Stomach (tissue), 9 donors: ENCODE measurements around the gene CYB5A. TPM values are rescaled to one million over a fixed set of nuclear protein-coding genes. Genes with fewer than 3 reads are reported as not detected.
A peak's percentile ranks its signal among the peaks of the same experiment; 100 is the strongest.

Experiments
- DNase-seq, 2 donors: peaks; one replicate each; pipeline versions ENCODE4 v3.0.0 to v3.0.0-alpha.2; 2013 to 2019
- H3K27ac ChIP-seq, 5 donors: fragments of 200-600 bp in 4 of 5; sonication (generic) in 4 of 5; one replicate each; pipeline ENCODE4 v1.5.1; 2013 to 2019; ENCODE audit warnings: mild to moderate bottlenecking in 1 of 5, moderate library complexity in 1 of 5
- H3K27me3 ChIP-seq, 3 donors: fragments of 200-600 bp; sonication (generic); one replicate each; pipeline ENCODE4 v1.5.1; 2017 to 2019; ENCODE audit warnings: mixed run types in 1 of 3
- H3K36me3 ChIP-seq, 4 donors: fragments of 200-600 bp; sonication (generic); 1 replicate in 3 of 4; 2 replicates in 1 of 4; pipeline ENCODE4 v1.5.1; 2016 to 2019
- H3K4me1 ChIP-seq, 4 donors: fragments of 200-600 bp; sonication (generic); one replicate each; pipeline ENCODE4 v1.5.1; 2016 to 2019
- H3K4me3 ChIP-seq, 4 donors: fragments of 200-600 bp; sonication (generic) in 3 of 4; one replicate each; pipeline ENCODE4 v1.5.1; 2016 to 2019; ENCODE audit warnings: mild to moderate bottlenecking in 1 of 4
- H3K9me3 ChIP-seq, 4 donors: fragments of 200-600 bp; sonication (generic); one replicate each; pipeline ENCODE4 v1.5.1; 2016 to 2019
- EP300 ChIP-seq: sonication (generic); formaldehyde crosslinking; IDR thresholded peaks from one replicate; pipeline ENCODE4 v1.6.1; 2017; ENCODE audit warnings: antibody characterized with exemption
- POLR2A ChIP-seq, 4 donors: fragments of 450-650 bp; IDR thresholded peaks; one replicate each; pipeline ENCODE4 v1.6.1; 2016; ENCODE audit warnings: antibody characterized with exemption in 4 of 4, control low read depth in 2 of 4, mild to moderate bottlenecking in 1 of 4, moderate library complexity in 1 of 4
- POLR2AphosphoS5 ChIP-seq, 3 donors: sonication (generic); formaldehyde crosslinking; IDR thresholded peaks; one replicate each; pipeline ENCODE4 v1.6.1; 2016; ENCODE audit warnings: antibody characterized with exemption in 3 of 3
- WGBS, 5 donors: extraction: QIAGEN DNeasy Blood & Tissue Kit in 3 of 5; methylation state at CpG; one replicate each; pipeline versions ENCODE4 v1.1.5 to v1.1.7; 2013 to 2018; 5-methylcytosine and 5-hydroxymethylcytosine counted together
- intact Hi-C: fragments of 100-400 bp; cut with DNase I; formaldehyde crosslinking; loops from one replicate; pipeline ENCODE4 v1.15.1; 2023; ENCODE audit warnings: low total_unique reads
- polyA plus RNA-seq, 3 donors: library from polyadenylated mRNA; stranded (reverse); fragments of 200-250 nt; gene quantifications; one replicate each; pipeline ENCODE4 v1.2.3, GENCODE V29; 2013
- total RNA-seq, 5 donors: library from RNA; depleted of rRNA; stranded (reverse); fragments of >200 nt; gene quantifications; one replicate each; pipeline versions ENCODE4 v1.1.0 to v1.2.3, GENCODE V29; 2014 to 2016
- TF ChIP-seq, protein P1 (sequence below), 7 experiments: fragments of 450-650 bp in 4 of 7; fragments of 200-600 bp in 3 of 7; sonication (generic) in 3 of 7; IDR thresholded peaks; one replicate each; pipeline ENCODE4 v1.5.1; 2016 to 2019; ENCODE audit warnings: antibody characterized with exemption in 7 of 7, control low read depth in 2 of 7, mild to moderate bottlenecking in 1 of 7
- donor health status: healthy with polysubstance abuse.
- donor health status: Bipolar disorder and iron deficiency.
- donor health status: healthy.

CYB5A gene
- total and polyA plus RNA-seq, 8 donors, result 75.9 to 450 (median 114) TPM

DNA sequence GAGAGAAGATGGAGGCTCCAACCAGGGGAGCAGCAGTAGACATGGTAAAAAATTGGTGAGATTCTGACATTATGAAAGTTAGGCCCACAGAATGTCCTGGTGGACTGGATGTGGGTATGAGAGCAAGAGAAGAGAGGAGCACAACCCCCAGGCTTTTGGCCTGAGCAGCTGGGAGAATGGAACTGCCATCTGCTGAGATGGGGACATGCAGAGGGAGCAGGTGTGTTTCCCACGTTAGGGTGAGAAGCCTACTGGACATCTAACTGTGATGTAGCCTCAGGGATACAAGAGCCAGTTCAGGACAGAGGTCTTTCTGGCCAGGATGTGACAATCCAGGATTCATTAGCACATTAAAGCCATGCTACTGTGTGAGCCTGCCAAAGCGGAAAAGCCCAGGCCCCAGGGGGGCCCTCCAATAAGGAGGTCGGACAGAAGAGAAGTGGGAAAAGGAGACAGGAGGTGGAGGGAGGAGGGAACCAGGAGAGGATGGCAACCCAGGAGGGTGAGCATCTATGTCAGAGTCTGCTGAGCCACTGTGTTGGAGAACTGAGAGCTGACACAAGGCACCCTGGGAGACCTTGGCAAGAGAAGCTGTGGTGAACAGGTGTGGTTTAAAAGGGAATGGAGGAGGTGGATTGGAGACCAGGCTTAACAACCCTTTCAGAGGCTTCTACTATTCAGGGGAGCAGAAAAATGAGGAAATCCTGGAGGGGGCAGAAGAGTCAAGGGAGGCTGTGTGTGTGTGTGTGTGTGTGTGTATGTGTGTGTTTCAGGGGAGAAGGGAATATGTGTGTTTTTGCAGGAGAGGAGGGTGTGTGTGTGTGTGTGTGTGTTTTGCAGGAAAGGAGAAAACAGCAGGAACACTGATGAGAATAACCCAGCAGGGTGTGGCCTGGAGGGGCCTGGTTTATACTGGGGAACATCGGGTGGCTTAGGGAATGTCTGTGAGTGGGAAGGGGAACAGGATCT lies 10.5 kb downstream of the CYB5A start:
- Histone ChIP-seq H3K27ac (peak overlapping the region; percentile 63 to 92 (median 84)), H3K4me1 (peaks cover 63 to 89% (median 68%) of the 10 kb centered on the region in 4 donors), H3K4me3 (no peak overlapping the region), H3K9me3 (no peaks in the 10 kb centered on the region), H3K27me3 (no peaks in the 10 kb centered on the region), H3K36me3 (peaks cover 0 to 10% (median 0%) of the 10 kb centered on the region in 4 donors)
- DNase-seq, result peak in 1 of 2 donors; percentile 47
- TF ChIP-seq POLR2AphosphoS5 (IDR thresholded peaks at IDR 0.05), result no peak
- no peak for TF ChIP-seq POLR2A (IDR thresholded peaks at IDR 0.05)
- TF ChIP-seq EP300, result no peak
- TF ChIP-seq, protein P1, sequence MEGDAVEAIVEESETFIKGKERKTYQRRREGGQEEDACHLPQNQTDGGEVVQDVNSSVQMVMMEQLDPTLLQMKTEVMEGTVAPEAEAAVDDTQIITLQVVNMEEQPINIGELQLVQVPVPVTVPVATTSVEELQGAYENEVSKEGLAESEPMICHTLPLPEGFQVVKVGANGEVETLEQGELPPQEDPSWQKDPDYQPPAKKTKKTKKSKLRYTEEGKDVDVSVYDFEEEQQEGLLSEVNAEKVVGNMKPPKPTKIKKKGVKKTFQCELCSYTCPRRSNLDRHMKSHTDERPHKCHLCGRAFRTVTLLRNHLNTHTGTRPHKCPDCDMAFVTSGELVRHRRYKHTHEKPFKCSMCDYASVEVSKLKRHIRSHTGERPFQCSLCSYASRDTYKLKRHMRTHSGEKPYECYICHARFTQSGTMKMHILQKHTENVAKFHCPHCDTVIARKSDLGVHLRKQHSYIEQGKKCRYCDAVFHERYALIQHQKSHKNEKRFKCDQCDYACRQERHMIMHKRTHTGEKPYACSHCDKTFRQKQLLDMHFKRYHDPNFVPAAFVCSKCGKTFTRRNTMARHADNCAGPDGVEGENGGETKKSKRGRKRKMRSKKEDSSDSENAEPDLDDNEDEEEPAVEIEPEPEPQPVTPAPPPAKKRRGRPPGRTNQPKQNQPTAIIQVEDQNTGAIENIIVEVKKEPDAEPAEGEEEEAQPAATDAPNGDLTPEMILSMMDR (IDR thresholded peaks at IDR 0.05), result no peak
- 45 to 70% (median 60%) methylated on average over 4 of the region's 4 CpGs for WGBS, 5 donors
- intact Hi-C loops, result no loop called here

DNA sequence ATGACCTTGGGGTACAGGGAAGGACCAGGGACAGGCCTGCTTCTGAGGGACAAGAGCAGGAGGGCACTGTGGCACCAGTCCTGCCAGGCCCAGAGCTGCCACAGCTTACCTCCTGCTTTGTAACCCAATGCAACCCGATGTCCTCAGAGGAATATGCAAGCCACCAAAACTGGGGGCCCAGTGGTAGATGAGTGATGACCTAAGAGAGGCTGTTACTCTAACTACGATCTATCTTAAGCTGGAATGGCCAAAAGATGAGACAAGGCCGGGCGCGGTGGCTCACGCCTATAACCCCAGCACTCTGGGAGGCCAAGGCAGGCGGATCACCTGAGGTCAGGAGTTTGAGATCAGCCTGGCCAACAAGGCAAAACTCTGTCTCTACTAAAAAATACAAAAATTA lies 12.8 kb downstream of the CYB5A start:
- H3K9me3 ChIP-seq, result no peaks in the 10 kb centered on the region
- no peaks in the 10 kb centered on the region for H3K27me3 ChIP-seq
- no peak for DNase-seq
- H3K4me1 ChIP-seq, result peaks cover 47 to 74% (median 53%) of the 10 kb centered on the region in 4 donors
- peak overlapping the region in 2 of 5 donors; percentile 9 to 27 for H3K27ac ChIP-seq
- H3K36me3 ChIP-seq, result peaks cover 0 to 16% (median 8%) of the 10 kb centered on the region in 4 donors
- TF ChIP-seq, protein P1 (IDR thresholded peaks at IDR 0.05), result no peak
- no peak for TF ChIP-seq POLR2AphosphoS5 (IDR thresholded peaks at IDR 0.05)
- TF ChIP-seq POLR2A (IDR thresholded peaks at IDR 0.05), result no peak
- TF ChIP-seq EP300, result no peak
- intact Hi-C loops, result no loop called here
- 90 to 97% (median 94%) methylated on average over 7 of the region's 7 CpGs for WGBS, 5 donors
- no peak overlapping the region for H3K4me3 ChIP-seq

DNA sequence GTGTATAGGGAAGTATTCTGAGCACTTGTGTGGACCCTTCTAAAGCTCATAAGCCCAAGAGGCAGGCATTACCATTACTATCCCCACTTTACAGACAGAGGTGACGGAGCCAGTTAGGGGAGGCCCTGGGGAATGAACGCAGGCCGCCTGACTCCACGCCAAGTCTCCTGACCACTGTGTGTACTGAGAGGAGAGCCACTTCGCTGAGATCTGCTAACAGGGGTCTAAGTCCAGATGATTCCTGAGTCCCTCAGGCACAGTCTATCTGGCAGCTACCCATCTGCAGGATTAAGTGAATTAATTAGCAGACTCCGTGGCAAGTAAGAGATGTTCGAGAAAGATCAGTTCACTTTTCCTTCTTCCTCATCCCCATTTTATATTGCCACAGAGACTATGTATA lies 13.7 kb downstream of the CYB5A start:
- Histone ChIP-seq H3K36me3 (peaks cover 0 to 20% (median 9%) of the 10 kb centered on the region in 4 donors), H3K27me3 (no peaks in the 10 kb centered on the region), H3K4me3 (no peak overlapping the region), H3K9me3 (no peaks in the 10 kb centered on the region), H3K4me1 (peaks cover 47 to 74% (median 52%) of the 10 kb centered on the region in 4 donors), H3K27ac (no peak overlapping the region)
- 66 to 82% (median 71%) methylated on average over 7 of the region's 7 CpGs for WGBS, 5 donors
- intact Hi-C loops, result no loop called here
- TF ChIP-seq EP300 (no peak), POLR2A (IDR thresholded peaks at IDR 0.05) (no peak), POLR2AphosphoS5 (IDR thresholded peaks at IDR 0.05) (no peak)
- TF ChIP-seq, protein P1 (IDR thresholded peaks at IDR 0.05), result no peak
- no peak for DNase-seq

DNA sequence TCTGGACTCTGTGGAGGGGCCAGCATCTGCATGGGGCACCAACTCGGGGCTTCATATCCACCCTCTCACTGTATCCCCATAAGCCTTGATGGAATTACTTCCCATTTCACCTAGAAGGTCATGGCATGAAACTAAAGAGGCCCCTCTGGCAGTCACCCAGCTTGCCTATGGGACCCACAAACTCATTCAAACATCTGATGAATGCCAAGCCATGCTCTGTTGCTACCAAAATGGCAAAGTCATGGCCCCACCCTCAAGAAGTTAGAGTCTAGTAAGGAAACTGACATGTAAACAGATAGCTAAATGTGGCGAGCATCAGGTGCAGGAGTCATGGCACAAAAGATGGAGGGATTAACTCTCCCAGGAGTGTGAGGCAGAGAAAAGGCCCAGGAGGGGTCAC lies 14.5 kb downstream of the CYB5A start:
- Histone ChIP-seq H3K27ac (no peak overlapping the region), H3K4me1 (peaks cover 39 to 71% (median 47%) of the 10 kb centered on the region in 4 donors)
- 84 to 95% (median 92%) methylated on average over 2 of the region's 2 CpGs for WGBS, 5 donors

More for the DNA sequence above, 14.5 kb downstream of the CYB5A start:
- TF ChIP-seq, protein P1 (IDR thresholded peaks at IDR 0.05), result no peak
- TF ChIP-seq POLR2A (IDR thresholded peaks at IDR 0.05) (no peak), EP300 (no peak), POLR2AphosphoS5 (IDR thresholded peaks at IDR 0.05) (no peak)
- Histone ChIP-seq H3K4me3 (no peak overlapping the region), H3K9me3 (no peaks in the 10 kb centered on the region), H3K27me3 (no peaks in the 10 kb centered on the region), H3K36me3 (peaks cover 0 to 20% (median 9%) of the 10 kb centered on the region in 4 donors)
- no peak for DNase-seq
- intact Hi-C loops, result no loop called here
